ENCODE measurements around the gene CEP170. TPM values are rescaled to one million over a fixed set of nuclear protein-coding genes. Genes with fewer than 3 reads are reported as not detected.

CEP170 gene
- total RNA-seq = 125 and 131 TPM in 2 replicates
- long read RNA-seq, transcript CEP170-221 (4 exons, 1,180 nt) = major isoform, 5 of 482 reads
- long read RNA-seq, partial matches to known transcripts = 355 of 482 reads
- long read RNA-seq, other reads (novel, unspliced or antisense) = 117 of 482 reads

GRCh38 chr1:243254927-243255790 is at the start of gene CEP170:
Gene CEP170, minus strand, starts transcription at chr1:243255281. Its CDS starts 30,001 bp downstream, at chr1:243225280.
- H3K4me3 Mint-ChIP-seq (ENCODE audit: unreplicated experiment) = peak within 1 kb of the TSS; percentile 96
- H3K27me3 Mint-ChIP-seq (ENCODE audit: unreplicated experiment) = no peaks in the 10 kb centered on the region
- H3K9me3 Mint-ChIP-seq (ENCODE audit: unreplicated experiment) = no peaks in the 10 kb centered on the region
- H3K36me3 Mint-ChIP-seq (ENCODE audit: unreplicated experiment) = no peaks in the 10 kb centered on the region
- peaks cover 48% of the 10 kb centered on the region for H3K4me1 Mint-ChIP-seq (ENCODE audit: unreplicated experiment)
- TF ChIP-seq CTCF (IDR thresholded peaks at IDR 0.05) = no peak
- DNase-seq (ENCODE audit: extremely low spot score, unreplicated experiment) = peak; percentile 99
- peak within 1 kb of the TSS; percentile 96 for H3K27ac Mint-ChIP-seq (ENCODE audit: unreplicated experiment)

- Mint-ChIP-seq H3K9me3 (ENCODE audit: unreplicated experiment) (peaks cover 12% of the 10 kb centered on the region), H3K4me1 (ENCODE audit: unreplicated experiment) (no peaks in the 10 kb centered on the region), H3K36me3 (ENCODE audit: unreplicated experiment) (peaks cover 41% of the 10 kb centered on the region), H3K4me3 (ENCODE audit: unreplicated experiment) (no peak overlapping the region), H3K27me3 (ENCODE audit: unreplicated experiment) (no peaks in the 10 kb centered on the region), H3K27ac (ENCODE audit: unreplicated experiment) (no peak overlapping the region)
- no peak for DNase-seq (ENCODE audit: extremely low spot score, unreplicated experiment)
- TF ChIP-seq CTCF (IDR thresholded peaks at IDR 0.05) = no peak
Observed at GRCh38 chr1:243301059-243301458, 46.0 kb upstream of the CEP170 start.

- no peak for DNase-seq (ENCODE audit: extremely low spot score, unreplicated experiment)
- no peak overlapping the region for H3K27ac Mint-ChIP-seq (ENCODE audit: unreplicated experiment)
- no peak for TF ChIP-seq CTCF (IDR thresholded peaks at IDR 0.05)
- H3K4me1 Mint-ChIP-seq (ENCODE audit: unreplicated experiment) = peaks cover 10% of the 10 kb centered on the region
- no peaks in the 10 kb centered on the region for H3K27me3 Mint-ChIP-seq (ENCODE audit: unreplicated experiment)
- peaks cover 52% of the 10 kb centered on the region for H3K36me3 Mint-ChIP-seq (ENCODE audit: unreplicated experiment)
- H3K4me3 Mint-ChIP-seq (ENCODE audit: unreplicated experiment) = no peak overlapping the region
- H3K9me3 Mint-ChIP-seq (ENCODE audit: unreplicated experiment) = peaks cover 15% of the 10 kb centered on the region
Observed at GRCh38 chr1:243299069-243299468, 44.0 kb upstream of the CEP170 start.

GRCh38 chr1:243294723-243295121 is 39.6 kb upstream of the CEP170 start:
- peaks cover 9% of the 10 kb centered on the region for H3K9me3 Mint-ChIP-seq (ENCODE audit: unreplicated experiment)
- no peak overlapping the region for H3K4me3 Mint-ChIP-seq (ENCODE audit: unreplicated experiment)
- no peaks in the 10 kb centered on the region for H3K27me3 Mint-ChIP-seq (ENCODE audit: unreplicated experiment)
- H3K4me1 Mint-ChIP-seq (ENCODE audit: unreplicated experiment) = peaks cover 23% of the 10 kb centered on the region
- peaks cover 51% of the 10 kb centered on the region for H3K36me3 Mint-ChIP-seq (ENCODE audit: unreplicated experiment)
- H3K27ac Mint-ChIP-seq (ENCODE audit: unreplicated experiment) = no peak overlapping the region
- DNase-seq (ENCODE audit: extremely low spot score, unreplicated experiment) = no peak
- no peak for TF ChIP-seq CTCF (IDR thresholded peaks at IDR 0.05)
